DMS114 treated with DMSO at 0.1 percent for 48 hours (cell line): ENCODE data around the gene PER2.
A peak's percentile ranks its signal among the peaks of the same experiment; 100 is the strongest.

Experiments
- DNase-seq: peaks from one replicate; lab custom pipeline; 2025; ENCODE audit not compliant: unreplicated experiment; lab: John Stamatoyannopoulos, UW

PER2 gene

GRCh38 chr2:238267884-238268680, 20.3 kb downstream of the PER2 start:
- DNase-seq = no peak

DNA sequence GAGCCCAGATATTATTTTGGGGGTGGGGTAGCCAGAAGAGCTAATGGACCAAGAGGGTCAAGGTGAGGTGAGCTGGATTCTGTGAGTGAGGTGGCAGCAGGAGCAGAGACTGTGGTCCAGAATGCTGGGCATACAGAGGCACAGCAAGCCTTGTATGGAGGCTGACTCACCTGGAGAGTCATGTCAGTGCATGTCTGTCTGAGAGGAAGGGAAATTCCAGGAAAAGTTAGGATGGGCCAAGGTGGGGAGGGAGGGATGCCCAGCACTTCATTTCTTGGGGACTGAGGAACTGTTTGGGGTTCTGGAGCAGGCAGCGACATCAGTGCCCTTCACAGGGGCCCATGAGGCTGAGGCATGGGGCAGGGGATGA, 21.1 kb downstream of the PER2 start:
- no peak for DNase-seq

- no peak for DNase-seq
Measured at GRCh38 chr2:238265605-238266004, 22.8 kb downstream of the PER2 start.

DNA sequence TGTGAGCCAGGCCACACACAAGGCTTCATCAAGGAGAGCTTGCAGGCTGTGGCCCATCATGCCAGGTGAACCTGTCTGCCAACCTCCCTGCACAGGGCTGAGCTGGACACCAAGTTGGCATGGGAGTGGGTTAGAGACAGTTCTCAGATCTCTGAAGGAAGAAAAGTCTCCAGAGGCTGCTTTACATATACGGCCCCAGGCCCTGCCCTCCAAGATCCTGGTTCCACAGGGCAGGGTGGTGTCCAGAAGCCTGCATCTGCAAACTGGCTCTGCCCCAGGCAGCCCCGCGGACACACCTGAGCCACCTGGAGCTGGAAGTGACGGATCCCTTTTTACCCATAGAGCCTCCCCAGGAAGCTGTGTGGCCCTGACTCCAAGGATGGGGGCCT, 24.3 kb downstream of the PER2 start:
- DNase-seq = no peak

GRCh38 chr2:238263204-238264071, 25.0 kb downstream of the PER2 start:
- peak; percentile 57 for DNase-seq

- DNase-seq = no peak
Measured at GRCh38 chr2:238262496-238263122, 25.8 kb downstream of the PER2 start.

DNA sequence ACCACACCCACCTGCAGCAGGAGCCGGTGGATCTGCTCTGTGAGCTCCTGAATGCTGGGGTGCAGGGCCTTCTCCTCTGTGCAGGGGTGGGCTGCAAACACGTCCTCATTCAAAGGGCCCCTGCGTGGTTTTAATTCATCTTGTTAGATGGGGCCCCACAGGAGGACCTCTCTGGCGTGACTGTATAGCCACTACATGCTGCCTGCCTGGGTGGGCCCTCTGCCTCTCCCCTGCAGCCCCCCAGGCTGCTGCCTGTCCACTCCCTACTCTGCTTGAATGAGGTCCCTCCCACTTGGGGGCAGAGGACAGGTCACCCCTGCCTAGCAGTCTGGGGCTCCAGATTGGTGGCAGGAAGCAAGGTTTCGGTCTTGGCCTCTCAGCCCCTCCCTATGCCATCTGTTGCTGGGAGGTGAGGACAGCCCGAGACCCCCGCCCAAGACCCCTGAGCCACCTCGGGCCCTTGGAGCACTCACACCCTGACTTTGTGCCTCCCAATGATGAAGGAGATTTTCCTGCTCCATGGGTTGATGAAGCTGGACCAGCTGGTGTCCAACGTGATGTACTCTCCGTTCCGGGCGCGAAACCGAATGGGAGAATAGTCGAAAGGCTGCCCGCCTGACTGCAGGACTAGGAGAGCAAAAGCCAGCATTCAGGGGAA, 26.6 kb downstream of the PER2 start:
- DNase-seq = no peak

DNA sequence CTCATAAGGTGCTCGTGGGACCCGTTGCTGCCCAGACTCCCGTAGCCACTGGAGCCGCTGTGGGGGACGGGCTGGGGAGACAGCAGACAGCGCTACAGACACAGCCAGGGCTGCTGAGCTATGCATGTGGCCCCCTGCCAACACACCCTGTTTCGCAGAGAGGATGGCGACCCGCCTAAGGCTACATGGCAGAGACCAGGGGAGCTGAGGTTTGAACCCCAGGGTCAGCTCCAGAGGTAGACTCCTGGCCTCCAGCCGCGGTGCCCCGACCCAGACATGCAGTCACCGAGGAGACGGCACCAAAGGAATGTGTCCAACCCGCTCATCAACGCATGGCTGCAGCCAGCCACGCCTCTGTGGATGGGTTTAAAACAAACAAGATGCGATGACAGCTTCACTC, 27.5 kb downstream of the PER2 start:
- DNase-seq = no peak

- no peak for DNase-seq
Measured at GRCh38 chr2:238259061-238260020, 29.1 kb downstream of the PER2 start.

DNA sequence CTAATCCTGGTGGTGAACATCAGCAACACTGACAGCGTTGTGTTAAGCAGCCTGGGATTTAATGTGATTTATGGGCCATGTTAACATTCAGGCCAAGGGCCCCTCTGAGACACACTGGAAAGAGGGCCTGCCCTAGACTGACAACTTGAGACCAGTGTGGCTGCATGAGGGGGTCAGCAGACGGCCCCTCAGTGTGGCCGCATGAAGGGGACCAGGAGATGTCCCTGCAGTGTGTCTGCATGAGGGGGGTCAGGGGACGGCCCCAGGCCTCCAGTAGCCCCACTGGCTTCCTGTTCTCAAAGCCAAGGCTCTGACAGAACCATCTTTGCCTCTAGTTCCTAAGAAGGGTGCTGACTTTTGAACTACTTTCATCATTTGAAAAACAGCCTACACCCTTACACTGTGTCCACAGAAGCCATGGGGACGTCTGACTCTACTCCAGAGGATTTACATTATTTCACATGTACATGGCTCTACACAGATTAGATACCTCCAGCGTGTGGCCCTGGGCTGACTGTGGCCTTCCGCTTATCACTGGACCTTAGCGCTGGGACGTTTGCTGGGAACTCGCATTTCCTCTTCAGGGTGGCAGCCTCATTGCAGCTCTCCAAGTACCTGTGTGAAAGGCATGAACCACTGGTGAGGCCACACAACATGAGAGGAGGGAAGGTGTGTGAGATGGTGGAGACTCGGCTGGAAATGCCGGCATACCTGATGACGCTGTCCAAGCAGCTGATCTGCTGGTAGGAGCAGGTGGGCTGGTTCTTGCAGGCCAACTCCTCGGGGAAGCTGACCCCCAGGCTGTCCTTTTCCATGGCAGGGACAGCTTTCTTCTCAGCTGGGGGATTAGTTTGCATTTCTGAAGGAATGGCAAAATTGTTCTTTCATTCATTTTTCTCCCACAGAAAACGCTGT, 30.4 kb downstream of the PER2 start:
- no peak for DNase-seq

DNA sequence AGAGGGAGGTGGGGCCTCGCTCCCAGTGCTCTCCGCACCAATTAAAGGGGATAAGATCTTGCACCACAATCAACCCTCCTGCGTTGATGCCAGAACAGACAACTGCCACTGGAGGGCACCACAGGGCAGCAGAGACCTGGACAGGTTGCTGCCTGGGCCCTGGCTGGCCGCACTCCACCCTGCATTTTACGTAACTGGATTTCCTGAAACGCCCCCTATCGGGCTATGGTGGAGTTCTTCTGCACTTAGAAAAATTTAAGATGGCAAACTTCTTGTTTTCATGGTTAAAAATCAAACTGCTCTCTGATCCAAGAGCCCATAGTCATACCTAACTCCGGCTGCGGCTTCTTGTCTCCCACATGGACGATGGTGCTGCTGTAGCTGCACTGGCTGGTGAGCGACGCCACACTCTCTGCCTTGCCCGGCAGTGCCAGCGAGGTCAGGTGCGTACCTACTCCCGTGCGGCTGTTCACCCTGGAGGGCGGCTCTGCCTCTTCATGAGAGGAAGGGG, 31.8 kb downstream of the PER2 start:
- peak; percentile 56 for DNase-seq

DNA sequence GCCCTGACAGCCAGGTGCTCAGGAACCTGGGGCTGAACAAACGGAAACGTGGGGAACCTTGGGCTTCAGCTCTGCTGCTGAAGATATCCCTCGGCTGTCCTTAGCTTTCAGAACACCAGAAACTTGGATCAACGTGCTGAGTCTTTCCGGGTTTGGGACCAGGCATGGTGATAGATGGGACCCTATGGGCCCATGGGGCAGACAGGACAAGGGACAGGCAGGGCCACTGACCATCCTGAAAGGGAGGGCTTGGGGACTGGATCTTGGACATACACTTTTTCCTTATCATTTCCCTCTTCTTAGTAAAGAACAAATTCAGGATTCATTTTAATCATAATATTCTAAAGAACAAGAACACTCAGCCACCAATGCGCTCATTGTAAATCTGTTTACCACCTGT, 32.3 kb downstream of the PER2 start:
- DNase-seq = no peak

DNA sequence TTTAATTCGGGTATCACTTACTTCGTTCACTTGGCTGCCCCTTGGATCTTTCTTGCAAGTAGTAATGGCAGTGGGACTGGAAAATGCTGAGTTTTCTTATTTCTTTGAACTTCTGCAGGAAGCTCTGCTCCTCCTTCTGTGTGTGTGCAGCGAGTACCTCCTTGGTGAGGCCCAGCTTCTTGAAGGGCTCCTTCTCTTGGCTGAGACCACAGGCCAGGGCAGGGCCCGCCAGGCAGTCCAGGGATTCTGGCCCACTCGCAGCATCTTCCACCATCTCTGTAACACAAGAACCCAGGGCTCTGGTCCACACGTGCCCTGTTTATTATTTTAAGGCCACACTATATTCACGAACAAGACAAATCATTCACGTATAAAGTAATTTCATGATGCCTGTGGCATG, 32.8 kb downstream of the PER2 start:
- DNase-seq = no peak

GRCh38 chr2:238255151-238255551, 33.3 kb downstream of the PER2 start:
- no peak for DNase-seq

GRCh38 chr2:238254095-238254723, 34.2 kb downstream of the PER2 start:
- no peak for DNase-seq

DNA sequence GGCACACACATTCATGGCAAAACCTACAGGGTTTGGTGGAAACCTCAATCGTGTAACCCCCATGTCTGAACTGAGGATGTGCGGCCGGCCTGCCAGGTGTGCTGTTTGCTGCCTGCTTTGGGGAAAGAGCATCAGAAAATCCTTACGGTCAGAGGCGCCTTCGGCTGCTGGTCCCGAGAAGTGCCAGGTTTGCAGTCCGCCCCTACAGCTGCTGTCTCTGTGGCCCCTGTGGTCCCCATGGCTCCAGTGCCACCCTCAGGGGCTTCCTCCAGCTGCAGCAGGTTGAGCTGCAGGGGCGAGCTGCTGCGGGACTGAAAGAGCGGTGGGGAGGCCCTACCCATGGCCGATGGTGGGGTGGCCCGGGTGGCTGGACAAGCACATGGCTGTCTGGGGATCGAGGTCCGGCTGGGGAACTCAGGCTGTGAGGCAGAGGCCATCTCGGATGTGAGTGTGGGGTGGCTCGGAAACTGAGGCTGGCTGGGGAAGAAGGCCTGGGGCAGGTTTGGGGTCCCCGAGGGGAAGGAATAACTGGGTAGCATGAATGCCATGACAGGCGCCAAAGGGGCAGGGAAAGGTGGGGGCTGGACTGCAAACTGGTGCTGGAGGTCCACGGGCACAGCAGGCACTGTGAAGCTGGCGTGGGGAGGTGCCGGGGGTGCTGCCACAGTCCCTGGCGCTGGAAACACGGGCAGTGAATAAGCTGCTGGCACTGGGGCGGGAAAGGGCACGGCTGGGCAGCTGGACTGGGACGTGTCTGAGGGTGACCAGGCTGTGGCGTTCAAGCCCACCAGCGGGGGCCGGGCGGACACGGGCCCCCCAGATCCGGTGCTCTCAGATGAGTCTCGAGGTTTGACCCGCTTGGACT, 35.4 kb downstream of the PER2 start:
- DNase-seq = no peak

GRCh38 chr2:238251986-238252385, 36.4 kb downstream of the PER2 start:
- no peak for DNase-seq

DNA sequence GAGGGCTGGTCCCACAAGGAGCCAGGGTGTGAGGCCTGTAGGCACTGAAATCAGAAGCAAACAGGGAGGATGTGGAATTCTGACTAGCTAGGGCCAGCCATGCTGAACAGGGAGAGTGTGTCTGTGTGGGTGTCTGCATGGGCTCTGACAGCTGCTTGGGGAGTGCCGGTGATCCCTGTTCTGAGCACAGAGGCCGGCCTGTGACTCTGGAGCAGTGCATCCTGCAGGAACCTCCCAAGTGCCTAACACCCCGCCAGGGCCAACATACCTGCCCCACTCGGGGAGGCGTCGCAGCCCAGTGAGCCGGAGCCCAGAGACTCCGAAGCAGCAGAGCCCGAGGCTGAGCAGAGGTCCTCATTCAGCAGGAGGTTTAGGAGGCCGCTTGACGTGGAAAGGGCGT, 37.1 kb downstream of the PER2 start:
- no peak for DNase-seq
